GM18505 (cell line): Measurements from ENCODE around the gene GCAT.

ENCODE experiments used
- ATAC-seq: cut with Tn5 transposase; IDR thresholded peaks from one replicate; pipeline ENCODE4 v1.9.1; 2021; ENCODE audit not compliant: unreplicated experiment
- POLR2A ChIP-seq: IDR thresholded peaks from 4 replicates; pipeline ENCODE4 v1.6.1; 2011; ENCODE audit warnings: borderline replicate concordance; ENCODE audit not compliant: insufficient read depth, insufficient read length; ENCODE audit errors: extremely low read depth

The GCAT gene

DNA sequence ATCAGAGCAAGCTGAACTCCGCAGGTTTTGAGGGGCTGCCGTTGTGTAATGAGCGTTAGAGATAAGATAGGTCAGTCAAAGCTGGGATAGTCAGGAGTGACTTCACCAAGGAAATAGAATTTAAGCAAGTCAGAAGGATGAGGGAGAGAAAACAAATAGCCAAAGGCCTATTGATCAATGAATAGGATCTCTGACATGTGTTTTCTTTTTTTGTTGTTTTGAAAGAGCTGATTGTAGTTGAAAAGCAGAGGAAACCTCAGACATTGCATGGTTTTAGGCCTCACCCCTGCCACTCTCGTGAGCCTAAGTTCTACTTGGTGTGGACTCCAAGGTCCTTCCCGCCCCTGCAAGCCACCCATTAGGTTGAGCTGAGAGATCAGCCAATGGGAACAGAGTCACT lies 44.7 kb downstream of the GCAT start:
- ATAC-seq, result no peak
- no peak for TF ChIP-seq POLR2A

GRCh38 chr22:37854946-37855345 lies 47.2 kb downstream of the GCAT start:
- no peak for TF ChIP-seq POLR2A

DNA sequence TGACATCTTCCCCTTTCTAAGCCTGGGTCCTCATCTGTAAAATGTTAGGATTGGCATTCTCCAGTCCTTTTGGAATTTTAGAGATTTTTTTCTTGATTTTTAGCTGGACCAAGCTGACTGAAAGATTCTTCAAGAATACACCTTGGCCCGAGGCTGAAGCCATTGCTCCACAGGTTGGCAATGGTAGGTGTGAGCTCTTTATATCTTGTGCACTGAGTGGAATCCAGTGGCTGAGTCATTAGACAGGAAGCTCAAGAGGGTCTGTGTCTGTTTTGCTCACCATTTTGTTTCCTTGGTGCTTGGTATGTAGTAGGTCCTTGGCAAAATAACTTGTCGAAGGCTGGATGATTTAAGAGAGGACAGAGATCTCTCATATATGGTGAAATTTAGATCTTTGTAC lies 47.7 kb downstream of the GCAT start:
- ATAC-seq, result no peak
- no peak for TF ChIP-seq POLR2A

More at GRCh38 chr22:37854946-37855345, 47.2 kb downstream of the GCAT start:
- ATAC-seq, result no peak

DNA sequence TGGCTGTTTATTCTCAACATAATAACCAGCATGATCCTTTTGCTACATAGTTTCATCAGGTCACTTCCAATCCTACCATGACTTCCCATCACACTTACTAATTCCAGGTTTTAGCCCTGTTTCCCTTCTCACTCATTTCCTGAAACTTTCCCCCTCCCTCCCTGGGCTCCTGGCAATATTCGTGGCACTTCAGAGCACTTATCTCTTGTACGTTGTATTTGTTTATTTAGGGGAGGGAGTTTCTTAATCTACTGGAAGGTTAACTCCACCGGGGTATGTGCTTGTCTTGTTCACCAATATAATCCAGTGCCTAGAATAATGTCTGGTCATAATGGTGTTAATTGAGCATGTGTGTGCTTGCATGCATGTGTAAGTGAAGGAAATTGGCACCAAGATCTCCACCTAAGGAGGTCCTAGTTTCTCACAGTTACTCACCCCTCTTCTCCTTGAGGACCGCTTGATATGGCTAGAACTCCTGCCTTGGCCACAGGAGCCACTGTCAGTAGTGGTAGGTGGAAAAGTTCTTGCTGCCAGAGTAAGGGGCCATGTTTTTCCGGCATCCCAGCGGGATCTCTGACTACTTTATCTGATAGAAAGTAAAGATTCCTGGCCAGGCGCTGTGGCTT lies 53.2 kb downstream of the GCAT start:
- no peak for ATAC-seq
- no peak for TF ChIP-seq POLR2A

- TF ChIP-seq POLR2A, result no peak
- no peak for ATAC-seq
Measured at GRCh38 chr22:37862570-37863325, 55.0 kb downstream of the GCAT start.

DNA sequence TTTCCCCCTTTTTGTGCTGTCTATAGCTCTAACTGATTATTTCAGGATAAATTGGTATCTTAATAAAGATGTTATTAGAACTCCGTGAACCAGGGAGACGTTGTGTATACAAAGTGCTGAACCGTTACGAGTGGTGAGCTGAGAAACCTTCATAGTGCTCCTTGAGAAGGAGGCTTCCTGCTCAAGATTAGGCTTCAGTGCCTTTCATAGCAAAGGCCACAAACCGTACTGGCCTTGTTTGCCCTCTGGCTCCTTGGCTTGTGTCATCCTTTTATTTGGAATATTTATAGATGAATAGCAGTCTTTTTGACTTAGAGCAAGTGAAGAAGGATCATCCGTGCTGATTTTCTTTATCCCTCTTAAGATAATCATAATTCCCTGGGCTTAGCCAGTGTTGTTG lies 57.8 kb downstream of the GCAT start:
- no peak for ATAC-seq
- TF ChIP-seq POLR2A, result no peak
